HG02642 (cell line): ENCODE measurements around the gene ZCCHC3.
"Not testable (repeated sequence)": the region's sequence is repeated elsewhere in the genome, so short reads cannot be mapped to it uniquely, and the experiment has no call there.

Source experiments
- ATAC-seq: cut with Tn5 transposase; IDR thresholded peaks from one replicate; pipeline ENCODE4 v1.9.1; 2021; ENCODE audit warnings: mild to moderate bottlenecking; ENCODE audit not compliant: unreplicated experiment, poor library complexity

Gene ZCCHC3

GRCh38 chr20:297098-297924 is at the start of gene ZCCHC3:
Gene ZCCHC3 (plus strand): TSS chr20:297570. CDS start chr20:297587, 17 bp downstream.
- peak; percentile 79 for ATAC-seq

DNA sequence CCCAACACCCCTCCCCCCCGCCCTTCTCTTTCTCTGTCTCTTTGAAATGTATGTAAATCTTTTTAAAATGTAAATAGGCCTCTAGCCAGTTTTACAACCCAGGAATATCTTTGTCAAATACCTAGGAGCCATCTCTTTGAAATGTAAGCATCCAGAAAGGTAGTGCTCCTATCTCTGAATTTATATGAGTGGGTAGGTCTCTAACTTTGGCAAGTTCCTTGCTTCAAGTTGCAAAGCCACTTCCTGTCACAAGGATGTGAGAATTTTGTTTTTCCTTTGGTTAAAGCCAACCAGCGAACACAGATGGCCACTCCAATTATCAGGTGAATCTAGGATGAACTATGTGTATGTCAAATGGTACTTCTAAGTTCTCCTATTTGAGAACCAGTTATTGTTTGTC is 46.0 kb upstream of the ZCCHC3 start:
- ATAC-seq = no peak

- ATAC-seq = no peak
These were observed 44.6 kb upstream of the ZCCHC3 start for GRCh38 chr20:252801-253200.

DNA sequence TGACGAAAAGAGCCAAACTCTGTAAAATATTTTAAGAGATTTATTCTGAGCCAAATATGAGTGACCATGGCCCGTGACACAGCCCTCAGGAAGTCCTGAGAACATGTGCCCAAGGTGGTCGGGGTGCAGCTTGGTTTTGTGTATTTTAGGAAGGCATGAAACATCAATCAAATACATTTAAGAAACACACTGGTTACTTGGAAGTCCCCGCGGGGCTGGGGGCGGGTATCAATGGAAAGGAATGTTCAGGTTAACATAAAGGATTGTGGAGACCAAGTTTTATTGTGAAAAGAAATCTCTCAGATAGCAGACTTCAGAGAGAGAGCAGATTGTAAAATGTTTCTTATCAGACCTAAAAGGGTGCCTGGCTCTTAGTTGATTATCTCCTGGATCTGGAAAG is 43.9 kb upstream of the ZCCHC3 start:
- ATAC-seq = not testable (repeated sequence)

- ATAC-seq = no peak
These were observed 40.0 kb upstream of the ZCCHC3 start, which contains the start of gene DEFB132 for GRCh38 chr20:257419-257818. Gene DEFB132 (plus strand): TSS chr20:257724. CDS start chr20:257779, 55 bp downstream.

GRCh38 chr20:258269-258858 is 39.0 kb upstream of the ZCCHC3 start:
- ATAC-seq = no peak

- ATAC-seq = no peak
These were observed 38.4 kb upstream of the ZCCHC3 start for GRCh38 chr20:258963-259362.

DNA sequence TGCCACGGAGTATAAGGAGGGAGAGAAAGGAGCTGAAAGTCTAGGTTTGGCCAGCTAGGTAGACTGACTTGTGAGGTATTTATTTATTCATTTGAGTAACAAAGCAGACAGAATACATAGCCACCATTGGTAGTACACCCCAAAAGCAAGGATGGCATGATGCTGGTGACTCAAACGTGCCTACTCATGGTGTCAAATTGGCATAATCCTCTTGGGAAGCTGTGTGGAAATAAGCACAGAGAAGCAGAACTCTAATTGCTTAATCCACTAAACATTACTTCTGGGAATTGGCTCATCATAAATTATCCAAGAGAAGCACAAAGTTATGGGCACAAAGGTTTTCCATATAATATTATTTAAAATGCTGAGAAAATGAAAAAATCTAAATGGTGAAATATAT is 37.4 kb upstream of the ZCCHC3 start:
- no peak for ATAC-seq

GRCh38 chr20:263701-264100 is 33.7 kb upstream of the ZCCHC3 start:
- ATAC-seq = no peak

DNA sequence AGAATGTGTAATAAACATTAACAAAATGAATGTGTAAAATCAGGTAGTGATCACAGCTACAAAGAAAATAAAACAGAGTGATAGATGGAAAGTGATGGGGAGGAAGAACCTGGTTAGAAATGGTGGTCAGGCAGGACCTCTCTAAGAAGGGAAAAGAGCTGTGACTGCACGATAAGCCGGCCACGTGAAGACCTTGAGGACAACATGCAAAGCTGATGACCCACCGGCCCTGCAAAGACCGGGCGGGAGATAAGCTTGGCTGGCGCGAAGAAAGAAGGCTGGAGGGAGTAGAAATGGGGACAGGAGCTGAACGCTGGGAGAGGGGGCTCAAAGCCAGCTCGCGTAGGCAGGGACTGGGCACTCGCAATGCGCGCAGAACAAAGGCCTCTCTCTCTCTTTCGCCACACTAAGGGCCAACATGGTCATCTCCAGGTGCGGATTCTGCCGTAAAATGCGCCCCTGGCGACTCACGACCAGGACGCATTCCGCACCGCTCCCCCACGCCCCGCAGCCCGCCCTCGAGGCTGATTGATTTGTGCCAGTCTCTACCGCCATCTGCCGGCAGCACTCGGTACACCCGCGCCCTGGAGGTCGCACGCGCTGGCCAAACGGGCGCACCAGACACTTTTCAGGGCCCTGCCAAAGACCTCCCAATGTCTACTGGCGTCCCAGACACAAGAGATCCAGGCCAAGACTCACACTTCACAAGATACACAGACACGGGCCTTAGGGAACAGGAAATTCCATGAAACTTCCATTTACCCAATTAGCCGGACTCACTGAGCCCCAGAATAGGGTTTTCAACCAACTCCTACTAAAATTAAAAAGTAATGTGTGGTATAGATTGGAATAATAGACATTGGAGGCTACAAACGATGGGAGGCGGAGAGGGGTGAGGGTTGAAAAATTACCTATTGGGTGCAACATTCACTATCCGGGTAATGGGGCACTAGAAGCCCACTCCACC is 30.5 kb upstream of the ZCCHC3 start:
- peak; percentile 86 for ATAC-seq

DNA sequence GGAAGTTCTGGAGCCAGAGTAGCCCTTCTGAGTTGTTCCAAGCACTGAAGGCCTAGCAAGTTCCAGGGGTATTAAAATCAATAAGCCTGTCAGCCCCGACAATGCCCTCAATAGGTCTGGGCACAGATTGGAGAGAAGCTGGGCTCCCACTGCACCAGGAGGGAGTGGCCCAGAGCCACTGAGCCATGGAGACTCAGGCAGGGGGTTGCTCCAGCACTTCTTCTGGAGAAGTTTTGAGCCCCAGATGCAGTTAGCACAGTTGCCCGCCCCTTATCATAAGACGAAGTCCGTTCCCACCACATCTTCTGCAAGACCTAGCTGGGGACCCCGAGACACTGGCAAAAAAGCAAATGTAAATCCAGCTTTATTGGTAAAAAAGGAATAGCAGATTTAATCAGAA is 26.9 kb upstream of the ZCCHC3 start:
- no peak for ATAC-seq

DNA sequence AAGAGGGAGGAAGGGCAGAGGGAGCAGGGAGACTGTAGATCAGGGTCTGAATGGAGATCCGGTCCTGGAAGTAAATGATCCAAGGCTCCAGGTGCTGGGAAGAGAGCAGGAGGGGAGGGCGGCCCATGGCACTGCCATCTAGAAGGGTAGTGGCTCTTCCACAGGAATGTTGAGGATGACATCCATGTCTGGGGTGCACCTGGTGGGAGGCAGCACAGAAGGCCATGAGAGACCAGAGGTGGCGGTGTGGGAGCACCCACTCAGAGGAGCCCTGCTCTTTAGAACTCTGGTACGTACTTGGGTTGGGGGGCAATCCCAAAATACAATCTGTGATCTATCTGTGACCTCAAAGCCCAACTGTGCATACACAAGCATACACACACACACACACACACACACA is 26.3 kb upstream of the ZCCHC3 start:
- no peak for ATAC-seq

GRCh38 chr20:271528-271927 is 25.8 kb upstream of the ZCCHC3 start:
- ATAC-seq = no peak

- ATAC-seq = no peak
These were observed 24.7 kb upstream of the ZCCHC3 start for GRCh38 chr20:272718-273117.

DNA sequence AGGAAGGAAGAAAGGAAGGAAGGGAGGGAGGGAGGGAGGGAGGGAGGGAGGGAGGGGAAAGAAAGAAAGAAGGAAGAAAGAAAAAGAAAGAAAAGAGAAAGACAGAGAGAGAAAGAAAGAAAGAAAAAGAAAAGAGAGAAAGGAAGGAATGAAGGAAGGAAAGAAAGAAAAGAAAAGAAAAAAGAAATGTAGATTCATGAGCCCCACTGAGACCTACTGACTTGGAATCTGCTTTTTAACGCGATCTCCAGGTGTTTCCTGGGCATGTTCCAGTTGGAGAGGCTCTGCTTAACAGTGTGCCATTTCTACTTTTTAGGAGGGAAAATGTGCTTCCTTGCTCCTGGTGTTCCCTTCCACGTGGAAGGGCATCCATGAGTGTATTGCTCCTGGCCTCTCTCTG is 23.5 kb upstream of the ZCCHC3 start:
- no peak for ATAC-seq

- ATAC-seq = no peak
These were observed 21.6 kb upstream of the ZCCHC3 start for GRCh38 chr20:275791-276190.

DNA sequence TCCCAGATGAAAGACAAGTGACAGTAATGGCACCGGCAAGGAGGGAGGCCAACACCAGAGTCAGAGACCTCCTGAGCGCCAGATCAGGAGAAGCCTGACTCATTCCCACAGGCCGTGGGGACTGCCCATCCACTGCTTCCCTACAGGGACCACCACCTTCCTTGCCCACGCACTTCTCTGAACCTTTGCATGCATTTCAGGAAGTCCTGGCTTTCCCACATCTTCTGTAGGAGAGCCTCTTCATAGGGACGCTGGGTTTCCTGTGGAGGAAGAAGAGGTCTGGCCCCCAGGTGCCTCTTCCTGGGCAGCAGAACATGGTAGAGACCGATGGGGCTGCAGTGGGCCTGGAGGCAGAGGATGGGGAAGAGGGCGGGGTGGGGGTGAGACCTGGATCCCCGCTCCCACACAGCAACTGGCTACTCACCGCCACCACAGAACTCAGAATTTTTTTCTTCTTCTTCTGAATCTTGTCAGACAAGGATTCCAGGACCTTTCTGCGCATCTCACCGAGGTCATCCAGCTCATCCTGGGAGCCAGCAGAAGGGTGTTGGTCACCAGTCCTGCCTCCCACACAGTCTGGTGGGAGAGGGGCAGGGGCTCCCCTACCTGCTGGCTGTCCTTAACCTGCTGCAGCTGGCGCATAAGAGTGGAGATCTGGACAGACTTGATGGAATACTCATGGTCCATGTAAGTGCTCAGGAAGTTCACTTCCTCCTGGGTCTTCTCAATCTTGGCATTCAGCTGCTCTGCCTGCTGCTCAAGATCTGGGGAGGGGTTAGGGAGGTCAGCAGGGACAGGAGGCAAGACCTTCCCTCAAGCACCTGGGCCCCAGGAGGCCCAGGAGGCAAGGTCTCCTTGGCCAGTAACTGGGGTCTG is 20.5 kb upstream of the ZCCHC3 start:
- no peak for ATAC-seq

GRCh38 chr20:277496-277781 is 19.9 kb upstream of the ZCCHC3 start:
- no peak for ATAC-seq

GRCh38 chr20:278181-278580 is 19.2 kb upstream of the ZCCHC3 start:
- ATAC-seq = no peak
